Measurements from ENCODE around the gene CELSR2. TPM values are rescaled to one million over a fixed set of nuclear protein-coding genes. Genes with fewer than 3 reads are reported as not detected.

CELSR2 gene, protein sequence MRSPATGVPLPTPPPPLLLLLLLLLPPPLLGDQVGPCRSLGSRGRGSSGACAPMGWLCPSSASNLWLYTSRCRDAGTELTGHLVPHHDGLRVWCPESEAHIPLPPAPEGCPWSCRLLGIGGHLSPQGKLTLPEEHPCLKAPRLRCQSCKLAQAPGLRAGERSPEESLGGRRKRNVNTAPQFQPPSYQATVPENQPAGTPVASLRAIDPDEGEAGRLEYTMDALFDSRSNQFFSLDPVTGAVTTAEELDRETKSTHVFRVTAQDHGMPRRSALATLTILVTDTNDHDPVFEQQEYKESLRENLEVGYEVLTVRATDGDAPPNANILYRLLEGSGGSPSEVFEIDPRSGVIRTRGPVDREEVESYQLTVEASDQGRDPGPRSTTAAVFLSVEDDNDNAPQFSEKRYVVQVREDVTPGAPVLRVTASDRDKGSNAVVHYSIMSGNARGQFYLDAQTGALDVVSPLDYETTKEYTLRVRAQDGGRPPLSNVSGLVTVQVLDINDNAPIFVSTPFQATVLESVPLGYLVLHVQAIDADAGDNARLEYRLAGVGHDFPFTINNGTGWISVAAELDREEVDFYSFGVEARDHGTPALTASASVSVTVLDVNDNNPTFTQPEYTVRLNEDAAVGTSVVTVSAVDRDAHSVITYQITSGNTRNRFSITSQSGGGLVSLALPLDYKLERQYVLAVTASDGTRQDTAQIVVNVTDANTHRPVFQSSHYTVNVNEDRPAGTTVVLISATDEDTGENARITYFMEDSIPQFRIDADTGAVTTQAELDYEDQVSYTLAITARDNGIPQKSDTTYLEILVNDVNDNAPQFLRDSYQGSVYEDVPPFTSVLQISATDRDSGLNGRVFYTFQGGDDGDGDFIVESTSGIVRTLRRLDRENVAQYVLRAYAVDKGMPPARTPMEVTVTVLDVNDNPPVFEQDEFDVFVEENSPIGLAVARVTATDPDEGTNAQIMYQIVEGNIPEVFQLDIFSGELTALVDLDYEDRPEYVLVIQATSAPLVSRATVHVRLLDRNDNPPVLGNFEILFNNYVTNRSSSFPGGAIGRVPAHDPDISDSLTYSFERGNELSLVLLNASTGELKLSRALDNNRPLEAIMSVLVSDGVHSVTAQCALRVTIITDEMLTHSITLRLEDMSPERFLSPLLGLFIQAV (N-terminal part only)
- polyA plus RNA-seq (2012; ENCODE audit: insufficient read length, low read depth), result 10.0 TPM

DNA sequence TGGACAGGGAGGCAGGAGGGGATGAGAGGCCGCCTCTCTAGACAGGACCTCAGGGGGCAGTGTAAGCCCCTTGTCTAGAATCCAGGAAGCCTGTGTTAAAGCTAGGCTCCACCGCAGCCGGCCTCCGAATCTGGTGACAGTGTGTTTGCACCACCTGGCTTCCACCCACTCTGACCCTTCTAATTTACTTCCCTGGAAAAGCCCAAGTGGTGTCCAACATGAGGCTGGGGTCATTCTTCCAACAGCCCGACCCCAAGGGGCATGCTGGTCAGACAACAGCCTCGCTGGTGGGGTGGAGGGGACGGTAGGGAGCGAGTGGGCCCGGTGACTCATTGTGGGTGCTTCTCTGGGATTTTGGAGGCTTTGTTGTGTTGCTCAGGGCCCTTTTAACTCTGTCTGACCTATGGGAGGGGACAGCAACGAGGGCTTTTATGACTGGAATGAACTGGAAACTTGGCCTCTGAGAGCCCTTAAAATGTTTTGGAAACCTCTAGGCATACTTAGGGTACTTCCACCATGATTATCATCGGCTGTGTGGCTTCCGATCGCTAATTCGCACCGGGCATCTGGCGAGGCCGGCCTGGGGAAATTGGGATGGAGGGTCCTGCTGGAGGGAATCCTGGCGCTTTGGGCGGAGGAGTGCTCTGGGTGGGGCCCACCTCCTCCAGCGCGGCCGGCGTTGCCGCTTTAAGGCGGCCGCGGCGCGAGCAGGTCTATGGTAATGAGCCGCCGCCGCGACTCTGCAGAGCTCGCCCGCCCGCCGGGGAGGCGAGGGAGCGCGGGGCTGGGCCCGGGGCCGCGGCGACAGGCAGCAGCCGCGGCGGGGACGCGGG, at the start of gene CELSR2:
CELSR2 (plus strand) TSS at position 743 of the 833 bp plus-strand sequence. CDS start 541 bp downstream, outside the sequence.
- TF ChIP-seq, protein P1, sequence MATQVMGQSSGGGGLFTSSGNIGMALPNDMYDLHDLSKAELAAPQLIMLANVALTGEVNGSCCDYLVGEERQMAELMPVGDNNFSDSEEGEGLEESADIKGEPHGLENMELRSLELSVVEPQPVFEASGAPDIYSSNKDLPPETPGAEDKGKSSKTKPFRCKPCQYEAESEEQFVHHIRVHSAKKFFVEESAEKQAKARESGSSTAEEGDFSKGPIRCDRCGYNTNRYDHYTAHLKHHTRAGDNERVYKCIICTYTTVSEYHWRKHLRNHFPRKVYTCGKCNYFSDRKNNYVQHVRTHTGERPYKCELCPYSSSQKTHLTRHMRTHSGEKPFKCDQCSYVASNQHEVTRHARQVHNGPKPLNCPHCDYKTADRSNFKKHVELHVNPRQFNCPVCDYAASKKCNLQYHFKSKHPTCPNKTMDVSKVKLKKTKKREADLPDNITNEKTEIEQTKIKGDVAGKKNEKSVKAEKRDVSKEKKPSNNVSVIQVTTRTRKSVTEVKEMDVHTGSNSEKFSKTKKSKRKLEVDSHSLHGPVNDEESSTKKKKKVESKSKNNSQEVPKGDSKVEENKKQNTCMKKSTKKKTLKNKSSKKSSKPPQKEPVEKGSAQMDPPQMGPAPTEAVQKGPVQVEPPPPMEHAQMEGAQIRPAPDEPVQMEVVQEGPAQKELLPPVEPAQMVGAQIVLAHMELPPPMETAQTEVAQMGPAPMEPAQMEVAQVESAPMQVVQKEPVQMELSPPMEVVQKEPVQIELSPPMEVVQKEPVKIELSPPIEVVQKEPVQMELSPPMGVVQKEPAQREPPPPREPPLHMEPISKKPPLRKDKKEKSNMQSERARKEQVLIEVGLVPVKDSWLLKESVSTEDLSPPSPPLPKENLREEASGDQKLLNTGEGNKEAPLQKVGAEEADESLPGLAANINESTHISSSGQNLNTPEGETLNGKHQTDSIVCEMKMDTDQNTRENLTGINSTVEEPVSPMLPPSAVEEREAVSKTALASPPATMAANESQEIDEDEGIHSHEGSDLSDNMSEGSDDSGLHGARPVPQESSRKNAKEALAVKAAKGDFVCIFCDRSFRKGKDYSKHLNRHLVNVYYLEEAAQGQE (IDR thresholded peaks at IDR 0.05; ENCODE audit: insufficient read depth in 1 of 2, low read depth in 2 of 2, low read length in 2 of 2), result no peak
- TF ChIP-seq POLR2AphosphoS5 (IDR thresholded peaks at IDR 0.05; ENCODE audit: low read depth, low read length), result no peak
- TF ChIP-seq FOXP2 (optimal IDR thresholded peaks at IDR 0.05; ENCODE audit: borderline replicate concordance, extremely low read depth, extremely low read length, insufficient read depth), result peak; percentile 7
- TF ChIP-seq TAF1 (IDR thresholded peaks at IDR 0.05; ENCODE audit: borderline replicate concordance, insufficient read depth, low read length), result no peak

DNA sequence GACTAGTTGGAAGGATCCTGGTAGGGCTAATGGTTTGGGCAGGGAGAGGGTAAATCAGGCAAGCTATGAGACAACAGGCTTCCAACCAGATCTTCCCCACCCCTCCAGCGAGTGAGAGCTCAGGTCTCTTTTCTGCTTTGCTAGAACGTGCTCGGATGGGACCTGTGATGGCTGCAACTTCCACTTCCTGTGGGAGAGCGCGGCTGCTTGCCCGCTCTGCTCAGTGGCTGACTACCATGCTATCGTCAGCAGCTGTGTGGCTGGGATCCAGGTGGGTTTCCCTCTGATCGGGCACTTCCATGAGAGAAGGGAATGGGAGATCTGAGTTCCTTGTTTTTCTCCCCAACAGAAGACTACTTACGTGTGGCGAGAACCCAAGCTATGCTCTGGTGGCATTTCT, 49.6 kb upstream of the CELSR2 start:
- no peak for TF ChIP-seq POLR2AphosphoS5 (IDR thresholded peaks at IDR 0.05; ENCODE audit: low read depth, low read length)
- TF ChIP-seq FOXP2 (optimal IDR thresholded peaks at IDR 0.05; ENCODE audit: borderline replicate concordance, extremely low read depth, extremely low read length, insufficient read depth), result no peak
- TF ChIP-seq, protein P1 (IDR thresholded peaks at IDR 0.05; ENCODE audit: insufficient read depth in 1 of 2, low read depth in 2 of 2, low read length in 2 of 2), result no peak
- TF ChIP-seq TAF1 (IDR thresholded peaks at IDR 0.05; ENCODE audit: borderline replicate concordance, insufficient read depth, low read length), result no peak
- TF ChIP-seq SIN3A (IDR thresholded peaks at IDR 0.05; ENCODE audit: borderline replicate concordance, insufficient read depth, low read length), result no peak

DNA sequence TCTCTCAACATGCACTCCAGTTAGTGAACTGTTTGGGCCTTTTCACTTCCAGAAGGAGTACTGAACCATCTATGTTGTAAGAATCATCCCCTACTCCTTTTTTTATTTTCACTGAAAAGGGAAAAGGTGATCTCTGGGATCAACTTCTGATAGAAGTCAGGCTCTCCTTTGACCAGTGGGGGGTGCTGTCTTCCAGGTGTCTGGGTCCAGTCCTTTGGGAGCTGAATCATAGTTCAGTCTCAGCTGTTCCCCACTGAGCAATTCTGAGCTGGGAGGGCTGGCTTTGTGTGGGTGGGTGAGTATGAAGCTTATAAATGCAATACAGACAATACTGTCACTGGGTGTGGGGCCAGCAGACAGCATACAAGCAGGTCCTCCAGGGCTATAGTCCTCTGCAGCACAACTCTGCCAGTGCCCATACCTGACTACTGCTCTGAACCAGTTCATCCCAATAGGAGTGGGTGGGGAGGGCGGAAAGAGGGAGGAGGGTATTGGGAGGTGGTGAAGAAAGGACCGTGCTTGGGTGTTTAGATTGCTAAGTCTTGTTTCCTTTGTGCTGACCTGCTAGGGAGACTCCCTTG, 48.1 kb upstream of the CELSR2 start:
- TF ChIP-seq POLR2AphosphoS5 (IDR thresholded peaks at IDR 0.05; ENCODE audit: low read depth, low read length) (no peak), TAF1 (IDR thresholded peaks at IDR 0.05; ENCODE audit: borderline replicate concordance, insufficient read depth, low read length) (no peak), FOXP2 (optimal IDR thresholded peaks at IDR 0.05; ENCODE audit: borderline replicate concordance, extremely low read depth, extremely low read length, insufficient read depth) (no peak), SIN3A (IDR thresholded peaks at IDR 0.05; ENCODE audit: borderline replicate concordance, insufficient read depth, low read length) (no peak)
- TF ChIP-seq, protein P1 (IDR thresholded peaks at IDR 0.05; ENCODE audit: insufficient read depth in 1 of 2, low read depth in 2 of 2, low read length in 2 of 2), result no peak

DNA sequence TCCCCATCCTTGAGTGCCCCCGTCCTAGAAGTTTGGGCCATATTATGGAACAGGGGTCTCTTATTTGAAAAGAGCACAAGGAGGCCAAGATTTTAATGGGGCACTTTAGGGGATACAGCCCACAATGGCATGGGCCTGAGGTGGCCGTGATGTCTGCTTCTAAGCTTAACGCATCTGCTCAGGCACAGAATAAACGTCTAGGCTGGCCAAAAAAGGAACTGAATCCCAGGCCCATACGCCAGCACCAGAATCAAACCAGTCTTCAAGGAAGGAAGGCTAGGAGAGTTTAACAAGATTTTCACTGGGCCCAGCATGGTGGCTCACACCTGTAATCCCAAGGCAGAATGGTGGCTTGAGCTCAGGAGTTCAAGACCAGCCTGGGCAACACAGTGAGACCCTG, 44.9 kb upstream of the CELSR2 start:
- TF ChIP-seq TAF1 (IDR thresholded peaks at IDR 0.05; ENCODE audit: borderline replicate concordance, insufficient read depth, low read length) (no peak), FOXP2 (optimal IDR thresholded peaks at IDR 0.05; ENCODE audit: borderline replicate concordance, extremely low read depth, extremely low read length, insufficient read depth) (no peak), SIN3A (IDR thresholded peaks at IDR 0.05; ENCODE audit: borderline replicate concordance, insufficient read depth, low read length) (no peak), POLR2AphosphoS5 (IDR thresholded peaks at IDR 0.05; ENCODE audit: low read depth, low read length) (no peak)
- TF ChIP-seq, protein P1 (IDR thresholded peaks at IDR 0.05; ENCODE audit: insufficient read depth in 1 of 2, low read depth in 2 of 2, low read length in 2 of 2), result no peak
